Measurements from ENCODE around the gene SDHB.

The SDHB gene

DNA sequence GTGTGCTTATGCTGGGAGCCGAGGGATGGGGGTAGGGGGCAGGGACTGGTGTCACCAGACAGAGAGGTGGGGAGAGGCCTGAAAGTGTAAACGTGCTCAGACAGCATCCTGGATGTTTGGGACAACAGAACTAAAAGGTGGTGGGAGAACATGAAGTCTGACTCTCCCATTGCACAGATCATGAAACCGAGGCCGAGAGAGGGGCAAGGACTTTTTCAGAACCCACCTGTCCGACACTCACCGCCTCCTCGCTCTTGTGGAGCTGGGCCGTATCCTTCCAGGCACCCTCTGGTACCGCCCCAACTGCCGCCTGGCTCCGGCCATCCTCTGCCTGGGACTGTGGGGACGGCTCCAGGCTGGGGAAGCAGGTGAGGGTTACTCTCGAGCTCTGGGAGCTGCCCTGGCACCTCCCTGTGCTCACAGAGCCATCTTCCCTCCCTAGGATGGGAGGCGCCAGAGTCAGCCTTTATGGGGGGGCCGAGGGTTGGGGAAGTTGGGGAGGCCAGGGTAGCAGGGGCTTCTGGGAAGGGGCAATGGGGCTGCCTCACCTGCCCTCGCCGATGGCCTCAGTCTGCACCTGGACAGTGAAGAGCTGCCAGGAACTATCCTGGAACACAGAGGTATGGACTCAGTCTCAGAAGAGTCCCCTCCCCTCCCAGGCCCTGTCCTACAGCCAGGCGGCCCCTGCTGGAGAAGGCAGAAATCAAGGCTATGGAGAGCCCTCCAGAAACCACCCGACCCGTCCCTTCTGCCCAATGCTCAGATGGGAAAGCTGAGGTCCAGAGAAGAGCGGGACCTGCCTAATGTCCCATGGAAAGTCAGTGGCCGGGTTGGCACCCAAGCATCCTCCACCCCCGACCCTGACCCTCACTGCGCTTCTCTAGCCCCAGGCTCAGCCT is 49.1 kb downstream of the SDHB start:
- no peak for DNase-seq (ENCODE audit: low read depth)
- H3K4me3 ChIP-seq (ENCODE audit: control insufficient read depth, low read depth, low read length), result no peak overlapping the region
- TF ChIP-seq, protein P1, sequence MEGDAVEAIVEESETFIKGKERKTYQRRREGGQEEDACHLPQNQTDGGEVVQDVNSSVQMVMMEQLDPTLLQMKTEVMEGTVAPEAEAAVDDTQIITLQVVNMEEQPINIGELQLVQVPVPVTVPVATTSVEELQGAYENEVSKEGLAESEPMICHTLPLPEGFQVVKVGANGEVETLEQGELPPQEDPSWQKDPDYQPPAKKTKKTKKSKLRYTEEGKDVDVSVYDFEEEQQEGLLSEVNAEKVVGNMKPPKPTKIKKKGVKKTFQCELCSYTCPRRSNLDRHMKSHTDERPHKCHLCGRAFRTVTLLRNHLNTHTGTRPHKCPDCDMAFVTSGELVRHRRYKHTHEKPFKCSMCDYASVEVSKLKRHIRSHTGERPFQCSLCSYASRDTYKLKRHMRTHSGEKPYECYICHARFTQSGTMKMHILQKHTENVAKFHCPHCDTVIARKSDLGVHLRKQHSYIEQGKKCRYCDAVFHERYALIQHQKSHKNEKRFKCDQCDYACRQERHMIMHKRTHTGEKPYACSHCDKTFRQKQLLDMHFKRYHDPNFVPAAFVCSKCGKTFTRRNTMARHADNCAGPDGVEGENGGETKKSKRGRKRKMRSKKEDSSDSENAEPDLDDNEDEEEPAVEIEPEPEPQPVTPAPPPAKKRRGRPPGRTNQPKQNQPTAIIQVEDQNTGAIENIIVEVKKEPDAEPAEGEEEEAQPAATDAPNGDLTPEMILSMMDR (conservative IDR thresholded peaks at IDR 0.05; ENCODE audit: control insufficient read depth, insufficient read depth, low read depth, low read length), result peak; percentile 11

DNA sequence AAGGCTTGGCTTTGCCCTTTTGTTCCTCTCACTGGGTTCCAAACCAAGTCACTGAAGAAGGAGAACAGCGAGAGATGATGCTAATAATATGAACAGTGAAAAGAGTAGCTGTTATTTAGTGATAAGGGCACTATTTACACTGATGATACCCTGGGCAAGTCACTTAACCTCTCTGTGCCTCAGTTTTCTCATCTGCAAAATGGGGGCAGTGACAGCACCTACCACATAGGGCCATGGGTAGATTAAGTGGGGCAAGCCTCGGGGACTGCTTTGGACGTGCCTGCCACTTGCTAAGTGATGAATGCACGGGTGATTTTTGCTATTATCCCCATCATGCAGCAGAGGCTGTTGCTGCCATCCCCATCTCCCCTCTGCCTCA is 51.3 kb downstream of the SDHB start:
- TF ChIP-seq, protein P1 (conservative IDR thresholded peaks at IDR 0.05; ENCODE audit: control insufficient read depth, insufficient read depth, low read depth, low read length), result no peak
- no peak for DNase-seq (ENCODE audit: low read depth)
- H3K4me3 ChIP-seq (ENCODE audit: control insufficient read depth, low read depth, low read length), result no peak overlapping the region

DNA sequence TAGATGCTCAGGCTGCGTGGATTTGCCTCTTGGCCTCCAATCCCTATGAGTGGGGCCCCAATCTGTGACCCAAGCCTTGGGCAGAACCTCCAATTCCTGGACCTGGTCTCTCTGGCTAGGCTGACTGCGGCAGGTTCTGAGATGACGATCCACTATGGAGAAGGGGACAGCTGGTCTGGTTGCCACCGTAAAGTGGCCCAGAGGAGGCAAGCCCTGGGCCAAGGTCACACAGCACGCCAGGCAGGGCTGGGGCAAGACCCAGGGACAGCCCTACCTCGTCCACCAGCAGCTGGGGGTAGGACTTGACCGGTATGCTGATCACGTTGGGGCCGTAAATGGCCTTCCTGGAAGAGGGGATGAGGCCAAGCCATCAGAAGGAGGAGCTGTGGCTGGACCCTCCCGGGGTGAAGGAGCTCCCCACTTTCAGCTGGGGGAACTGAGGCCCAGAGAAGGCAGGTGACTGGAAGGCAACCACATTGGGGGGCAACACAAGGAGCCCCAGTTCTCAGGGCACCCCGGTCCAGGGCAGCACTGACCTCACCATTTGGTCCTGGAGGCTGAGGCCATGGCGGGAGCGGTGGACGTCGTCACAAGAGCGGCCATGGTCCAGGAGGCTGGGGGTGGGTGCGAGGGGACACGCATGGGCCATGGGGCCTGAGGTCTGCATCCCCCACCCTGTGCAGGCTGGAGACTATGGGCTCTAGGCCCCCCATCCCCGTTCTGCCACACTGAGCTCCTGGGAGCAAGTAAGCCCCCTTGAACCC is 51.9 kb downstream of the SDHB start:
- H3K4me3 ChIP-seq (ENCODE audit: control insufficient read depth, low read depth, low read length), result no peak overlapping the region
- DNase-seq (ENCODE audit: low read depth), result no peak
- TF ChIP-seq, protein P1 (conservative IDR thresholded peaks at IDR 0.05; ENCODE audit: control insufficient read depth, insufficient read depth, low read depth, low read length), result no peak

DNA sequence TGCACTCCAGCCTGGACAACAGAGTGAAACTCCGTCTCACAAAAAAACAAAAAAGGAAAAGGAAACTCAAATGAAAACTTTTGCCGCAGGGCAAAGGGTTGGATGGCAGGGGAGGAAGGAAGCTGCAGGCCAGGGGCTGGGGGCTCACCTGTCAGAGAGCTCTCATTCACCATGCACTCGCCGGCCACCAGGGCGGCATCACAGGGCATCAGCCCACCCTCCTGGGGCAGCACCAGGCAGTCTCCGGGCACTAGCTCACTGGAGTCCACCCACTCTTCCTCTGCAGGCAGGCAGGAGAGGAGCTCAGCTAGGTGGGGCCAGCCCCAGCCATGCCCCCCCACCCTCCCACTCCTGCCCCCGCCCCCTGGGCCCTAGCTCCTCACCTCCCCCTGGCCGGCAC is 54.0 kb downstream of the SDHB start:
- no peak for DNase-seq (ENCODE audit: low read depth)
- no peak overlapping the region for H3K4me3 ChIP-seq (ENCODE audit: control insufficient read depth, low read depth, low read length)
- TF ChIP-seq, protein P1 (conservative IDR thresholded peaks at IDR 0.05; ENCODE audit: control insufficient read depth, insufficient read depth, low read depth, low read length), result no peak

DNA sequence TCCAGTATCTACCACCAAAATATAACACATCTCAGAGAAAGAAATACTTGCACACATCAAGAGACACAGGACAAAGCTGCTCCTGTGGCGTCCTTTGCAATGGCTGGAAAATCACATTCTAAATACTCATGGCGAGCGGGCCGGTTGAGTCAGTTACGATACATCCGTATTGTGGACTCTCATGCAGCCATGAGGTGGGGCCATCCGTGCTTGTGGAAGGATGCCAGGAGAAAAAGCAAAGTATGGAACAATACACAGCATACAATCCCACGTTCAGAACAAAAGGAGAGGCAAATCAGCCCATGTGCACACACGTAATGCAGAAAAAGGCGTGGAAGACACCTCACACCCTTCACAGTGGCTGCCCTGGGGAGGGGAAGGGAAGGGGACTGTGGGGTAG is 55.2 kb downstream of the SDHB start:
- no peak overlapping the region for H3K4me3 ChIP-seq (ENCODE audit: control insufficient read depth, low read depth, low read length)
- no peak for DNase-seq (ENCODE audit: low read depth)
- TF ChIP-seq, protein P1 (conservative IDR thresholded peaks at IDR 0.05; ENCODE audit: control insufficient read depth, insufficient read depth, low read depth, low read length), result no peak

DNA sequence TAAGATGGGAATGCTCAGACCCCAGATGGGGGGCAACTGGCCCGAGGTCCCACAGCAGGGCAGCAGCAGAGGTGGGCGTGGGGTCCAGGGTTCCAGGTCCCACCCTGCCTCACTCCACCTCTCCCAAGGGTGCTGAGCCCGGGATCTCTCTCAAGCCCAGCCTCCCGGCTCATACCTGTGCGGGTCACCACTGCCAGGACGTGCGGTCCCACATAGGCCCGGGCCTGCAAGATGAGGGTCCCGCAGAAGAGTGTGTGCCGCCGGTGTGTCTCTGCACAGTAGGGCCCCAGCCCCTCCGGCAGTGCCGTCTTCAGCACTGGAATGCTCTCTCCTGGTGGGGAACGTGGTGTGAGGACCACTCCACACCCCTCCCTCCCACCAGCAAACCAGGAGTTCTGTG is 57.0 kb downstream of the SDHB start:
- no peak for DNase-seq (ENCODE audit: low read depth)
- no peak overlapping the region for H3K4me3 ChIP-seq (ENCODE audit: control insufficient read depth, low read depth, low read length)
- TF ChIP-seq, protein P1 (conservative IDR thresholded peaks at IDR 0.05; ENCODE audit: control insufficient read depth, insufficient read depth, low read depth, low read length), result no peak
